Stimulated activated CD8-positive, alpha-beta memory T cell treated with anti-CD3 and anti-CD28 coated beads, Interleukin-15, amount 100 ng/mL, for 4 hours (primary cell): Measurements from ENCODE around the gene RFTN1.

Experiments used
- DNase-seq, 2 donors: peaks; one replicate each; pipeline ENCODE4 v3.0.0-alpha.2; 2020; ENCODE audit warnings: low read depth in 2 of 2

RFTN1 gene

GRCh38 chr3:16437640-16438039, 75.9 kb downstream of the RFTN1 start:
- no peak for DNase-seq

GRCh38 chr3:16433701-16434151, 79.8 kb downstream of the RFTN1 start:
- no peak for DNase-seq

GRCh38 chr3:16432714-16433113, 80.8 kb downstream of the RFTN1 start:
- DNase-seq, result no peak

- DNase-seq, result no peak
Observed at GRCh38 chr3:16430717-16431630, 82.5 kb downstream of the RFTN1 start.

DNA sequence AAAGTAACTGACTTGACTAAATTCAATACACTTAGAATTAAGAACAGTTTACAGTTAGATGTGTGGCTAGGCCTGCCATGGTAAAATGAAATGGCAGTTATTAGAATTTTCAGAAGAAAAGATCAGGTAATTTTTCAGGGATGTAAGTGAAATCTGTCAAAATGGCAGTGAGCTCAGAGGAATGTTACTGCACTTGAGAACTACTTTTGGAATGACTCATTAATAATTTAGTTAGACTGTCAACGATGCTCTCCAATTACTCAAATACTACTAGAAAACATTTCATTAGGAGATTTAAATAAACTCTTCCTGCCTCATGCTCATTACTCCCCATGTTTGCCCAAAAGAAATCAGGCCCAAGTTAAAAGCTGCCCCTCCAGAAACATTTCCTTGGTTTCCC, 84.4 kb downstream of the RFTN1 start:
- DNase-seq, result no peak

GRCh38 chr3:16428612-16429011, 84.9 kb downstream of the RFTN1 start:
- DNase-seq, result no peak

DNA sequence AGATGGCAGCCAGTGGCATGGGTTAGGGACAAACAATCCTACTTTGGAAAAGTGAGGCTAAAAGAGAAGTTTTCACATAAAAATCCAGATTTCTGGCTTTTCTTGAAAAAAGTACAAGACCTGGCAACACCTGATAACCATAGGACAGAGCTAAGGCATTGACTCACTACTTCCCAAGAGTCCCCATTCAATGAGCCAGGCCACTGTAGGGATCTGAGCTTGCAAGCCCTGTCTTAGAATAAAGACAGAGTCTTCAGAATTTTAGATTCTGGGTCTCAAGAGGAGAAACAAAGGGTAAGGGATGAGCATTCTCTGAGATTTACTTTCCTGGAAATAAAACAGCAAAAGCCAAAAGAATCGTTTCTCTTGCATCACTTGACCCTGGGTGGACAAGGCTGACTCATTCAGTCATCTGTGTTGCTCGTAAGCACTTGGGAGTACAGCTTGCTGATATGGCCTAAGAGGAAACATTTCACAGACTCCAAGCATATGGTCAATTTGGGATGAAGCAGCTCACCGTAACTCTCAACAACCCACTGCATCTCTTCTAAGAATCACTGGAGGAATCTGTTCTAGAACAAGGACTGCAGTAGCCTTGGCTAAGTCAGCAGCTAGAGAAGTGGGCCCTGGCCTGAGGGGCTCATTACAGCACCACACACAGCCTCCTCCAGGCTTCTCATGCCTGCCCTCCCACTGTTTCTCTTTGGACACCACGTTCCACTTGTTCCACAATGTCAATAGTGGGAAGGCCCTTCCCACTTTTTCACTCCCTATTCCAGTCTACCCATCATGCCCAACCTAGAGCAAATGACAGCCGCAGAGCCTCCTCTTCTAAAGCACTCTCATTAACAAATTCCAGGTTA, 86.2 kb downstream of the RFTN1 start:
- no peak for DNase-seq

GRCh38 chr3:16426665-16427064, 86.8 kb downstream of the RFTN1 start:
- no peak for DNase-seq

DNA sequence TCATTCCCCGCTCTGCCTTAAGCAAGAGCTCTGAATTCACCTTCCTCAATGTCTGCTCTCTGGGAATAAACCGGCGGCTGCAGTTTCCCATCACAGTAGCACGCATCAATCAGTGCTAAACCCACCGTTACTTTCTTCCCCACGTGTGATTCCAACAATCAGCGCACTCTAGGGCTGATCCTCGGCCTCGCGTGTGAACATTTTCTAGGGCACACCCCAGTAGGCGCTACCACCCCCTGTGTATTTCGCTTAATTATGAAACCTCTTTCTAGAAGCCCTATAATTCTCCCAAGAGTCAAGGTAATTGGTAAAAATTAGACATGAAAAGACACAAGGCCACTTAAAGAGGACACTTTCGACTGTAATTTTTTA, 87.5 kb downstream of the RFTN1 start:
- DNase-seq, result no peak

- DNase-seq, result no peak
Observed at GRCh38 chr3:16425398-16426028, 88.0 kb downstream of the RFTN1 start.

DNA sequence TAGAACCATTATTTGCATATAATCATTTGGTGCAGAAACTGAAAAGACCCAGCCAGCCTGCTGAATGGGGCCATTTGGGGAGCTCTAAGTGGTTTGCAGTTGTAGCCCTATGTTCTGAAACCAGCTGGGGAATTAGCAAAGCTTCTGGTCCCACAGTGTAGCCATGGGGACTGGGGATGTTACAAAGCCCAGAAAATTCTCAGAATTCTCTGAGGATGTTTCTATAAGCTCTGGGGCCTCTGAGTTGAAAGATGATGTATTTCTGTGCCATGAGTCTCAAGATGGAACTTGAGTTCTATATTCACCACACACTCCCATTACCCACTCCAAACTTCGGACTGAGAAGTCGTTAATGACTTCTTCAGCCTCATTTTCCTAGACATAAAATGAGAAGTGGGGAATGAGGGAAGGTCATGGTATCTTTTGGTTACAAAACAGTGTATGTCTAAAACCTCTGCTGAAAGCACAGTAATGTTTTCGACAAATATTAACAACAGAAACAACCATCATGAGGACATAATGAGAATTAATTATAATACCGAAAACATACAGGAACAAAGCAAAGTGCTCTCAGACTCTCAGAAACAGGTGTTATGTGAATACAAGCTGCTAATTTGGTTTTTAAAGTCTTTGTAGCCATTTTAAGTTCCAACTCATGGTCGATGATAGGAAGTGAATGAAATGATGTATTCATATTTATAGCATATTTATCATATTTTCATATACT, 89.4 kb downstream of the RFTN1 start:
- DNase-seq, result no peak

DNA sequence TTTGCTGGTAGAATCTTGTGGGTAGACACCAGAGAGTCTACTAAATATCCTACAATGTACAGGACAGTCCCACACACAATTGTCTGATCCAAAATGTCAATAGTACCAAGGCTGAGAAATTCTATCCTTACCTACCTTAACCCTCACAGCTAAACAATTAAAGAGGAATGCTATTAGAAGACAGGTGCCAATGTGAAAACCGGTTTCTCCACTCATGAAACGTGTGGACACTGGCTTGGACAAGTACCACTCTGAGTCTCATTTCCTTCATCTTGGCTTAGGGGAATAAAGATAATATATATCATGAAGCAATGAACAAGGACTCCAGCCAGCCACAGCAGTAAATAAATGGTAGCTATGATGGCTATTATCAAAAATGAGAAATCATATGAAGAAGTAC, 90.2 kb downstream of the RFTN1 start:
- no peak for DNase-seq

- no peak for DNase-seq
Observed at GRCh38 chr3:16419640-16420241, 93.8 kb downstream of the RFTN1 start.

- DNase-seq, result no peak
Observed at GRCh38 chr3:16417945-16418739, 95.4 kb downstream of the RFTN1 start.

DNA sequence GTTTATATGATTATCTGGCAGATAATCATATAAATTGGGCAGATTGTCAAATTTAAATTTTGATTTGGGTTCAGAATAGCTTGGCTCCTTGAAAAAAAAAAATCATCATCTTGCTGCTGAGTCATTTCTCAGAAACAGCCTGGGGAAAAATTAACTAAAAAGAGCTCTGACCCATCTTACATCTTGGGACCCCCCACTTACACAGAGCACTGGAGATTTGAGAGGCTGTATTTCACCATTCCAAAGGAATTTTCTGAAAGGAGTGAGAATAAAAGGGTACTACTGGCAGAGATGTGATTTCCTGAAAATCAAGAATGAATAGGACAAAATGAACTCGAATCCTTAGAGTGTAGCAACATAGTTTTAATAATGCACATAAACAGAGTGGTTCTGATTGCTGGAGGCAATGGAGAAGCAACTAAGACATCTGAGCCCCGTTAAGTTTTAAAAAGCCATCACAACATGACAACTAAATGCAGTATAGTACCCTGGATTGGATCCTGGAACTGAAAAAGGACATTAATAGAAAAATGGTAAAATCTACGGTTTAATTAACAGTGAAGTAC, 97.5 kb downstream of the RFTN1 start:
- DNase-seq, result no peak

DNA sequence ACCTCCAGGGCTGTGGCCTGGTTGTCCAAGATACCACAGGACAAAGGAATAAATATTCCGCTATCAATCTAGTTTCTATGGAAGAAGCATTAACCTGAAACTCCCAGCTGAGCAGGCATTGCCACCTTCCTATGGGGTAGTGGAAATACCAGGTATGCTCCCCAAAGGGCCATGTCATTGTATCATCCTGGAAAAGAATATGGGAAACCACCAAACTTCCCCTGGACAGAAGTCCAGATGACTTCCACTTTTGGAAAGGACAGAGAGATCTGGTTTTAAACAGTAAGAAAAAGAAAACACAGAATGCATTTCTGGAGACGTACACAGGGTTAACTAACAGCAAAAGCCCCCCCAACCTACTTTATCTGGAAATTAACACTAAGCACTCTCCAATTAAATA, 100.2 kb downstream of the RFTN1 start:
- no peak for DNase-seq

DNA sequence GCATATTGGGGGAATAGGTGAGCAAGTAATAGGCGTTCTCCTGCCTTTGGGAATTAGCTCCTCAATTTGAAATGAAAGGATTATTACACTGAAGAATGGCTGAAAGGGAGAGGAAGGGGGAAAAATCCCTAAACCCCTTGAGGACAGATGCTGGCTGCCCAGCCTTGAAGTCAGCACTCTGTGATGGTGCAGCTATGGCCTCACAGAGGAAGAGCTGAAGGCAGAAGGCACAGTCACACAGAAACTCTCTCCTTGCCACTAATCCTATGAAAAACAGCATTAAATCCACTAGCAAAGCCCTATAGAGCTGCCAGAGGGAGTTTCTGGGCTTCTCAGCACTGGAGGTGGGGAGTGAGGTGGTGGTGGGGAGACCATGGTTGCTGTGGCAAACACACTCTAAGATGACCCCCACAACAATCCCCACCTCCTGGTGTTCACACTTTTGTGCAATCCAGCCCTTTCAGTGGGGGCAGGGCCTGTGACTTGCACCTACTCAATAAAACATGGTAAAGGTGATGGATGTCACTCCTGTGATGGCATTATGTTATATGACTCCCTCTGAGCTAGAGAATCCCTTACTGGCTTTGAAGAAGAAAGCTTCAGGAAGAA, 101.2 kb downstream of the RFTN1 start:
- no peak for DNase-seq

DNA sequence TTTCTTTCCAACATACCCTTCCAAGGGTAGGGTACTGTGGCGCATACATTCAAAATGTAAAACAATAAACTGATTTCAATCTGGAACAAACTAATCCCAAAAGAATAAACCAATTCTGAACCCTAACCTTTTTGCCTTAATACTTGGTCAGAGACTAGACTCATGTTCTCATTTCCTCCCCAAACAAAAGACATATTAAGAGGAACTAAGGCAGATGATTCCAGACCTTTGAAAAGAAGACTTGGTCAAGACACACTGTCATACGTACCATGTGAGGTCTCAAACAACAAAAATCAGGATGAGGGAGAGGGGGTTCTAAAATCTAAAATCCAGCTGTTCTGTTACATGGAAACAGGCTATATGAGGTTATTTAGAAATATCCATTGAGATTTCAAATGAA, 102.1 kb downstream of the RFTN1 start:
- no peak for DNase-seq

GRCh38 chr3:16410659-16411058, 102.8 kb downstream of the RFTN1 start:
- DNase-seq, result no peak

DNA sequence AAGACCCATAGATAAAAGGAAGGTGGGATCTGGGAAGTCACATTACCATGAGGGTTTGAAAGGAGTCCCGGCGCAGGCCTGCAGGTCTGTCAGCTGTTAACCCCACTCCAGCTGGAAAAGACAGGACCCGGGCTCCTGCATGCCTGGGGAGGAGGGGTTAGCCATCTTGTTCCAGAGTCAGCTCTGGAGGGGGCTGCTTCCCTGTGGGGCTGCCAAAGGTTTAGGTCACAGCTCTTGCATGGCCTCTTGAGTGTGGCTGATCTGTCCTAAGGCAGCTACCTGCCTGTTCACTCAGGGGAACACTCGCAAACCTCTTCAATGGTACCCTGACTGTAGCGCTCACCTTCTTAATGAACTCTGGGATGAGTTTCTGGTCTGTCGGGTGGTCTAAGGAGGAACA, 104.5 kb downstream of the RFTN1 start:
- no peak for DNase-seq
